Transverse colon (tissue), 4 donors: ENCODE measurements around the gene TTLL9. TPM values are rescaled to one million over a fixed set of nuclear protein-coding genes. Genes with fewer than 3 reads are reported as not detected.
A peak's percentile ranks its signal among the peaks of the same experiment; 100 is the strongest.

Experiments used
- DNase-seq: peaks from one replicate; pipeline ENCODE4 v3.0.0-alpha.2; 2019
- H3K27ac ChIP-seq, 4 donors: fragments of 200-600 bp; sonication (generic); 2 replicates each; pipeline ENCODE4 v1.5.1; 2016 to 2018; ENCODE audit warnings: inconsistent platforms in 4 of 4
- H3K27me3 ChIP-seq: fragments of 200-600 bp; sonication (generic); 2 replicates; pipeline ENCODE4 v1.5.1; 2017; ENCODE audit warnings: inconsistent platforms
- H3K36me3 ChIP-seq, 4 donors: fragments of 200-600 bp; sonication (generic); 2 replicates each; pipeline ENCODE4 v1.5.1; 2017 to 2019; ENCODE audit warnings: inconsistent platforms in 4 of 4
- H3K4me1 ChIP-seq, 4 donors: fragments of 200-600 bp; sonication (generic); 2 replicates each; pipeline ENCODE4 v1.5.1; 2017 to 2020; ENCODE audit warnings: inconsistent platforms in 4 of 4
- H3K4me3 ChIP-seq, 4 donors: fragments of 200-600 bp; sonication (generic); 1 replicate in 1 of 4; 2 replicates in 3 of 4; pipeline versions ENCODE4 v1.5.1 to v1.6.1; 2017 to 2019; ENCODE audit warnings: inconsistent platforms in 4 of 4
- H3K9me3 ChIP-seq, 2 donors: fragments of 200-600 bp; sonication (generic); 2 replicates each; pipeline ENCODE4 v1.5.1; 2017 to 2019; ENCODE audit warnings: inconsistent platforms in 2 of 2
- CTCF ChIP-seq, 5 experiments: fragments of 200-600 bp in 3 of 5; fragments of 450-650 bp in 2 of 5; sonication (generic) in 3 of 5; IDR thresholded peaks; 1 replicate in 2 of 5; 2 replicates in 3 of 5; pipeline ENCODE4 v1.5.1; 2016 to 2017; ENCODE audit warnings: antibody characterized with exemption in 5 of 5, inconsistent platforms in 3 of 5, mild to moderate bottlenecking in 2 of 5, moderate library complexity in 1 of 5
- EP300 ChIP-seq: sonication (generic); formaldehyde crosslinking; IDR thresholded peaks from one replicate; pipeline ENCODE4 v1.6.1; 2017; ENCODE audit warnings: antibody characterized with exemption, low read depth
- POLR2A ChIP-seq: fragments of 450-650 bp; IDR thresholded peaks from one replicate; pipeline ENCODE4 v1.6.1; 2016; ENCODE audit warnings: antibody characterized with exemption, mild to moderate bottlenecking, moderate library complexity
- POLR2AphosphoS5 ChIP-seq, 3 donors: sonication (generic); formaldehyde crosslinking; IDR thresholded peaks; one replicate each; pipeline ENCODE4 v1.6.1; 2016; ENCODE audit warnings: antibody characterized with exemption in 3 of 3
- WGBS, 2 donors: methylation state at CpG; one replicate each; pipeline ENCODE4 v1.1.5; 2018; ENCODE audit warnings: low coverage in 1 of 2; 5-methylcytosine and 5-hydroxymethylcytosine counted together
- in situ Hi-C, 4 donors: fragments of 200-750 bp; cut with MboI; loops; one replicate each; pipeline versions ENCODE4 v1.15.0 to v1.15.1; 2017; ENCODE audit warnings: low sequenced_read_pairs in 3 of 4, low pct_ligation_motif_present in 1 of 4, low pct_unique_long_range_greater_than_20kb in 1 of 4
- intact Hi-C: fragments of 100-400 bp; cut with DNase I; formaldehyde crosslinking; loops from one replicate; pipeline ENCODE4 v1.15.1; 2023; ENCODE audit warnings: low total_unique reads
- total RNA-seq, 4 donors: library from RNA; depleted of rRNA; stranded (reverse); fragments of >200 nt; gene quantifications; one replicate each; pipeline ENCODE4 v1.1.0, GENCODE V29; 2016

The TTLL9 gene
- total RNA-seq, 4 donors from 2014 or later, result not detected

- in situ Hi-C loops (no loop called here), intact Hi-C loops (loop anchor here (2.0 kb wide), 1 partner anchor 93 kb away; no protein-coding TSS in a partner anchor)
- peaks cover 9 to 13% (median 10%) of the 10 kb centered on the region in 4 donors for H3K4me1 ChIP-seq
- TF ChIP-seq POLR2A (peak; percentile 70), POLR2AphosphoS5 (IDR thresholded peaks at IDR 0.05) (peak; percentile 71 to 83 (median 72)), CTCF (IDR thresholded peaks at IDR 0.05) (peak; percentile 85 to 93 (median 90)), EP300 (no peak)
- H3K27me3 ChIP-seq, result no peaks in the 10 kb centered on the region
- peak within 1 kb of the TSS; percentile 75 to 95 (median 82) for H3K4me3 ChIP-seq
- WGBS, 2 donors, result 0% methylated on average over 1 to 19 of the region's 63 CpGs
- no peaks in the 10 kb centered on the region for H3K9me3 ChIP-seq
- peak; percentile 97 for DNase-seq
- H3K27ac ChIP-seq, result peak within 1 kb of the TSS; percentile 73 to 88 (median 80)
- peaks cover 0 to 20% (median 10%) of the 10 kb centered on the region in 4 donors for H3K36me3 ChIP-seq
Observed at GRCh38 chr20:31951530-31952453, 81.4 kb downstream of the TTLL9 start, which contains the start of gene PDRG1. PDRG1 (minus strand) TSS chr20:31952046; CDS start chr20:31951961, 85 bp downstream.

- Histone ChIP-seq H3K4me1 (peaks cover 9 to 13% (median 10%) of the 10 kb centered on the region in 4 donors), H3K4me3 (no peak overlapping the region), H3K36me3 (peaks cover 0 to 3% (median under 1%) of the 10 kb centered on the region in 4 donors), H3K27me3 (peaks cover 2% of the 10 kb centered on the region), H3K27ac (no peak overlapping the region), H3K9me3 (no peaks in the 10 kb centered on the region)
- 69 to 100% methylated on average over 1 to 6 of the region's 6 CpGs for WGBS, 2 donors
- DNase-seq, result no peak
- TF ChIP-seq POLR2AphosphoS5 (IDR thresholded peaks at IDR 0.05), result no peak
- TF ChIP-seq EP300, result no peak
- no peak for TF ChIP-seq POLR2A
- TF ChIP-seq CTCF (IDR thresholded peaks at IDR 0.05), result no peak
- in situ Hi-C loops (no loop called here), intact Hi-C loops (loop anchor here (2.0 kb wide), 1 partner anchor 95 kb away; no protein-coding TSS in a partner anchor)
Observed at GRCh38 chr20:31953556-31954148, 83.2 kb downstream of the TTLL9 start.

DNA sequence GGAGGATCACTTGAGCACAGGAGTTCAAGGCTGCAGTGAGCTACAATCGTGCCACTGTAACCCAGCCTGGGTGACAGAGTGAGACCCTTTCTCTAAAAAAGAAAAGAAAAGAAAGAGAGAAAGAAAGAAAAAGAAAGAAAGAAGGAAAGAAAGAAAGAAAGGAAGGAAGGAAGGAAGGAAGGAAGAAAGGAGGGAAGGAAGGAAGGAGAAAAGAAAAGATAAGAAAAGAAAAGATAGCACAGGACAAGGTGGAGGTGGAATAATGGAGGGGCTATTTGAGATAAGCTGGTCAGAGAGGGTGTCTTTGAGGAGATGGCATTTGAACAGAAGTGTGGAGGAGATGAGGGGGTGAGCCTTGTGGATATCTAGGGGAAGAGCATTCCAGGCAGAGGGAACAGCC lies 84.1 kb downstream of the TTLL9 start:
- no peak overlapping the region for H3K4me3 ChIP-seq
- WGBS, 2 donors, result 30 to 72% methylated on average over 1 of the region's 1 CpG
- DNase-seq, result no peak
- H3K36me3 ChIP-seq, result no peaks in the 10 kb centered on the region
- in situ Hi-C loops (no loop called here), intact Hi-C loops (no loop called here)
- H3K9me3 ChIP-seq, result no peaks in the 10 kb centered on the region
- no peak overlapping the region for H3K27ac ChIP-seq
- peaks cover 9 to 13% (median 10%) of the 10 kb centered on the region in 4 donors for H3K4me1 ChIP-seq
- H3K27me3 ChIP-seq, result peaks cover 3% of the 10 kb centered on the region
- TF ChIP-seq CTCF (IDR thresholded peaks at IDR 0.05) (no peak), POLR2A (no peak), POLR2AphosphoS5 (IDR thresholded peaks at IDR 0.05) (no peak), EP300 (no peak)
